GM12872 (cell line): ENCODE data around the gene GRIK1.

ENCODE experiments used
- CTCF ChIP-seq: IDR thresholded peaks from 3 replicates; pipeline ENCODE4 v1.5.1; 2011; ENCODE audit warnings: low read depth, mild to moderate bottlenecking, low read length, moderate library complexity; ENCODE audit not compliant: insufficient read depth

Gene GRIK1

GRCh38 chr21:29610779-29611360, 328.9 kb downstream of the GRIK1 start:
- no peak for TF ChIP-seq CTCF

- TF ChIP-seq CTCF, result no peak
Observed at GRCh38 chr21:29606613-29607012, 333.2 kb downstream of the GRIK1 start.

- TF ChIP-seq CTCF, result no peak
Observed at GRCh38 chr21:29604076-29604475, 335.7 kb downstream of the GRIK1 start.

DNA sequence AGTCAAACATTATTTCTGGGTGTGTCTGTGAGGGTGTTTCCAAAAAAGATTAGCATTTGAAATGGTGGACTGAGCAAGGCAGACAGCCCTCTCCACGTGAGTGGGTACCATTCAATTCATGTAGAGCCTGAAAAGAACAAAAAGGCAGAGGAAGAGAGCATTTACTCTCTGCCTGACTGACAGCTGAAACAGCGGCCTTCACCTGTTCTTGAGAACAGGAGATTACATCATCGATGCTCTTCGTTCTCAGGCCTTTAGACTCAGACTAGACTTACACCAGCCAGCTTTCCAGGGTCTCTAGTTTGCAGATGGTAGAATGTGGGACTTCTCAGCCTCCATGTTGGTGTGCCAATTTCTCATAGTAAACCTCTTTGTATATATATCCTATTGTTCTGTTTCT, 338.7 kb downstream of the GRIK1 start:
- no peak for TF ChIP-seq CTCF

GRCh38 chr21:29586696-29587095, 353.1 kb downstream of the GRIK1 start:
- TF ChIP-seq CTCF, result no peak

DNA sequence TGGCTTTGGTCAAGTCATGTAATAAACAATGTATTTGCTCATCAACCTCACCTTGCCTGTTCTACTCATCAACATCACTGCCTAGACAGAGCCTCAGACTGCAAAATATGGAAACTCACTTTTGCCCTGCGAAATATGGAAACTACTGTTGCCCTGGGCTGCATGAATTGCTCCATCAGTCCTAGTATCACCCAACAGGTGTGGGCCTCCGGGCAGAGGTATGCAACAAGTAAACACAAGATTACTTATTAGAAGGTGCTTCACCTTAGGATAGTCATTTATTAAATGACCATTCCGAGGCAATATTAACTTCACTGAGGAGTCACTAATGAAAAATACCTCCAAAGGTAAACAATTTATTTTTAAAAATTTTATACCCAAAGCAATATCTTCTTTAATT, 354.3 kb downstream of the GRIK1 start:
- no peak for TF ChIP-seq CTCF

DNA sequence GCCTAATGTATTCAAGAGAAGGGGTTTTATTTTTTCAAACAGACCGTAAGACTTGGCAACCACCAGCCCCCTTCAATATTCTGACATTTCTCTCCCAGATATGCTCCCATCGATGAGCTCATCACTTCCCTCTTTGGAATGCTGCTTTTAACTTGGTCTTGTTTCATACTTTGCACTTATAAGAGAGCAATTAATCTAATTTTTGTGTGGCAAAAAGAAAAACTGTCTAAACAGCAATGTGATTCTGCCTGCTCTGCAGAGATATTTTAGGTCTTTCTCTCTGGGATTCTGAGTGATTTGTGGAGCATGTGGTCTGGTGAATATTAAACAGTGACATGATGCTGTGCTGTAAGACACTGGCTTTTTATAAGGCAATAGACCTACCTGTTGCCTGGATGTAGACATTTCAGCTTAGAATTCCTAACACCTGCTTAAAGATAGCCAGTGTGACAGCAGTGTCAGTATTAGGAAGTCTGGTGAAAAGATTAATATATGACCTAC, 356.3 kb downstream of the GRIK1 start:
- no peak for TF ChIP-seq CTCF
